ENCODE measurements around the gene KCNAB1. TPM values are rescaled to one million over a fixed set of nuclear protein-coding genes. Genes with fewer than 3 reads are reported as not detected.

The KCNAB1 gene
- polyA plus RNA-seq, 3 donors from 2014 or later, result 0.06 to 0.37 (median 0.31) TPM

GRCh38 chr3:156378871-156379270 lies 258.5 kb downstream of the KCNAB1 start:
- Mint-ChIP-seq H3K9me3 (peaks cover 0 to 2% (median 0%) of the 10 kb centered on the region in 6 donors), H3K27ac (no peak overlapping the region), H3K4me3 (no peak overlapping the region), H3K36me3 (no peaks in the 10 kb centered on the region), H3K27me3 (ENCODE audit: low read depth in 3 of 3) (peaks cover 0 to 5% (median 4%) of the 10 kb centered on the region in 3 donors), H3K4me1 (no peaks in the 10 kb centered on the region)
- no peak for DNase-seq

- no peak for DNase-seq
- Mint-ChIP-seq H3K36me3 (no peaks in the 10 kb centered on the region), H3K27ac (no peak overlapping the region), H3K9me3 (peaks cover 0 to 2% (median 0%) of the 10 kb centered on the region in 6 donors), H3K27me3 (ENCODE audit: low read depth in 3 of 3) (peaks cover 0 to 5% (median 4%) of the 10 kb centered on the region in 3 donors), H3K4me1 (no peaks in the 10 kb centered on the region), H3K4me3 (no peak overlapping the region)
These were observed 258.9 kb downstream of the KCNAB1 start for GRCh38 chr3:156379327-156379726.

GRCh38 chr3:156381253-156381652 lies 260.9 kb downstream of the KCNAB1 start:
- Mint-ChIP-seq H3K27ac (no peak overlapping the region), H3K36me3 (no peaks in the 10 kb centered on the region), H3K4me1 (no peaks in the 10 kb centered on the region), H3K4me3 (no peak overlapping the region), H3K27me3 (ENCODE audit: low read depth in 3 of 3) (peaks cover 0 to 11% (median 4%) of the 10 kb centered on the region in 3 donors), H3K9me3 (peaks cover 0 to 2% (median 0%) of the 10 kb centered on the region in 6 donors)
- no peak for DNase-seq

GRCh38 chr3:156382458-156383346 lies 262.3 kb downstream of the KCNAB1 start:
- Mint-ChIP-seq H3K27ac (no peak overlapping the region), H3K4me3 (no peak overlapping the region), H3K4me1 (no peaks in the 10 kb centered on the region), H3K9me3 (no peaks in the 10 kb centered on the region), H3K36me3 (no peaks in the 10 kb centered on the region), H3K27me3 (ENCODE audit: low read depth in 3 of 3) (peaks cover 0 to 15% (median 4%) of the 10 kb centered on the region in 3 donors)
- DNase-seq, result no peak

- Mint-ChIP-seq H3K4me1 (no peaks in the 10 kb centered on the region), H3K9me3 (no peaks in the 10 kb centered on the region), H3K27ac (no peak overlapping the region), H3K4me3 (no peak overlapping the region), H3K27me3 (ENCODE audit: low read depth in 3 of 3) (peaks cover 0 to 15% (median 4%) of the 10 kb centered on the region in 3 donors), H3K36me3 (no peaks in the 10 kb centered on the region)
- DNase-seq, result no peak
These were observed 263.2 kb downstream of the KCNAB1 start for GRCh38 chr3:156383441-156384025.

- DNase-seq, result no peak
- Mint-ChIP-seq H3K27me3 (ENCODE audit: low read depth in 3 of 3) (peaks cover 3 to 16% (median 9%) of the 10 kb centered on the region in 3 donors), H3K27ac (no peak overlapping the region), H3K4me1 (no peaks in the 10 kb centered on the region), H3K9me3 (no peaks in the 10 kb centered on the region), H3K36me3 (no peaks in the 10 kb centered on the region), H3K4me3 (no peak overlapping the region)
These were observed 268.4 kb downstream of the KCNAB1 start for GRCh38 chr3:156388497-156389448.

- Mint-ChIP-seq H3K9me3 (no peaks in the 10 kb centered on the region), H3K4me3 (no peak overlapping the region), H3K27ac (no peak overlapping the region), H3K4me1 (no peaks in the 10 kb centered on the region), H3K27me3 (ENCODE audit: low read depth in 3 of 3) (peaks cover 3 to 16% (median 9%) of the 10 kb centered on the region in 3 donors), H3K36me3 (no peaks in the 10 kb centered on the region)
- no peak for DNase-seq
These were observed 269.1 kb downstream of the KCNAB1 start for GRCh38 chr3:156389449-156389950.

- DNase-seq, result no peak
- no peak overlapping the region for H3K27ac Mint-ChIP-seq
- H3K4me1 Mint-ChIP-seq, result no peaks in the 10 kb centered on the region
- H3K36me3 Mint-ChIP-seq, result no peaks in the 10 kb centered on the region
- H3K9me3 Mint-ChIP-seq, result no peaks in the 10 kb centered on the region
- no peak overlapping the region for H3K4me3 Mint-ChIP-seq
- H3K27me3 Mint-ChIP-seq (ENCODE audit: low read depth in 3 of 3), result peaks cover 3 to 12% (median 9%) of the 10 kb centered on the region in 3 donors
These were observed 270.5 kb downstream of the KCNAB1 start for GRCh38 chr3:156390846-156391245.

GRCh38 chr3:156395961-156396710 lies 275.8 kb downstream of the KCNAB1 start:
- Mint-ChIP-seq H3K4me1 (no peaks in the 10 kb centered on the region), H3K27ac (no peak overlapping the region), H3K36me3 (no peaks in the 10 kb centered on the region), H3K9me3 (no peaks in the 10 kb centered on the region), H3K4me3 (no peak overlapping the region), H3K27me3 (ENCODE audit: low read depth in 3 of 3) (peaks cover 4 to 5% (median 5%) of the 10 kb centered on the region in 3 donors)
- no peak for DNase-seq

GRCh38 chr3:156396851-156397250 lies 276.5 kb downstream of the KCNAB1 start:
- H3K4me1 Mint-ChIP-seq, result no peaks in the 10 kb centered on the region
- H3K4me3 Mint-ChIP-seq, result no peak overlapping the region
- H3K27me3 Mint-ChIP-seq (ENCODE audit: low read depth in 3 of 3), result peaks cover 3 to 5% (median 4%) of the 10 kb centered on the region in 3 donors
- no peaks in the 10 kb centered on the region for H3K9me3 Mint-ChIP-seq
- no peak overlapping the region for H3K27ac Mint-ChIP-seq
- H3K36me3 Mint-ChIP-seq, result no peaks in the 10 kb centered on the region
- DNase-seq, result no peak

GRCh38 chr3:156397534-156397933 lies 277.2 kb downstream of the KCNAB1 start:
- Mint-ChIP-seq H3K27ac (no peak overlapping the region), H3K9me3 (no peaks in the 10 kb centered on the region), H3K4me1 (no peaks in the 10 kb centered on the region), H3K36me3 (no peaks in the 10 kb centered on the region), H3K4me3 (no peak overlapping the region), H3K27me3 (ENCODE audit: low read depth in 3 of 3) (peaks cover 3 to 5% (median 4%) of the 10 kb centered on the region in 3 donors)
- DNase-seq, result no peak

GRCh38 chr3:156400062-156400461 lies 279.7 kb downstream of the KCNAB1 start:
- H3K9me3 Mint-ChIP-seq, result no peaks in the 10 kb centered on the region
- DNase-seq, result no peak
- no peaks in the 10 kb centered on the region for H3K4me1 Mint-ChIP-seq
- H3K27me3 Mint-ChIP-seq (ENCODE audit: low read depth in 3 of 3), result peaks cover 0 to 9% (median 2%) of the 10 kb centered on the region in 3 donors
- no peak overlapping the region for H3K27ac Mint-ChIP-seq
- H3K36me3 Mint-ChIP-seq, result no peaks in the 10 kb centered on the region
- H3K4me3 Mint-ChIP-seq, result no peak overlapping the region

GRCh38 chr3:156400735-156401134 lies 280.4 kb downstream of the KCNAB1 start:
- Mint-ChIP-seq H3K4me1 (no peaks in the 10 kb centered on the region), H3K27me3 (ENCODE audit: low read depth in 3 of 3) (peaks cover 0 to 9% (median 2%) of the 10 kb centered on the region in 3 donors), H3K9me3 (no peaks in the 10 kb centered on the region), H3K27ac (no peak overlapping the region), H3K4me3 (no peak overlapping the region), H3K36me3 (no peaks in the 10 kb centered on the region)
- DNase-seq, result no peak

Data from immature natural killer cell (primary cell).